Measurements from ENCODE around the gene GRAMD1B.

GRAMD1B gene

DNA sequence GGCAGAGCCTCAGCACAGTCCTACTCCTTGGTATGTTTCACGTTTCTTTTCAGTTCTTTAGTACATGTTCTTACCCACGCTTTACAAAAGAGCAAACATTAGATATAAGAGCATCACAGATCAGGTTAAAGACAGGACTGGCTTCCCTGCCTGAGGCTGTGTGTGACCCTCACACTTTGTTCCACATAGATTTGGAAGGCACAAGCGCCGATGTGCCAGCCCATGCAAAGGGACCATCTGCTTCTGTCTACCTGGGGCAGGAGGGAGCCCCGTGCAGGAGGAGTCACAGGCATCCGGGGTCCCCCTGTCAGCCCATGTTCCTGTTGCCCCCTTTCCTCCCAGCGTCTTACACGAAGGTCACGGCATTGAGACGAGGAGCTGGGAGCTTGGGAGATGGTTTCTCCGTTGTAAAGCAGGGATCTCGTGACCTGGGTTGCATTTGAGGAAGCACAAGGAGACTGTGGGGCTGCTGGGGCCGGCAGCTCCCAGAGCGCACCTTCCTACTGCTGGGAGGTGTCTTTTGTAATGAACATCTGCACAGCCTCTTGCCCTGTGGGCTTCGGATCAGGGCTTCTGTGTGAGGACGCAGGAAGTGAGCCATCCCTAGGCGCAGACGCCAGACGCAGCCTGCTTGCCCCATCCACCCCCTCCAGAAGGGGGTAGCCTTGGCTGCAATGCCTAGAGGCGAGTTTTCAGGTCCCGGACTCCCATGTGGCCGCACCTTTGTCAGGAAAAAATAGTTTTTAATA, 151.8 kb downstream of the GRAMD1B start:
- H3K4me1 Mint-ChIP-seq (ENCODE audit: low read depth) = peaks cover 10% of the 10 kb centered on the region
- peaks cover 5% of the 10 kb centered on the region for H3K36me3 Mint-ChIP-seq (ENCODE audit: low read depth)
- H3K4me3 Mint-ChIP-seq = no peak overlapping the region
- H3K9me3 Mint-ChIP-seq = no peaks in the 10 kb centered on the region
- DNase-seq (ENCODE audit: low spot score) = no peak
- no peaks in the 10 kb centered on the region for H3K27me3 Mint-ChIP-seq (ENCODE audit: low read depth)
- H3K27ac Mint-ChIP-seq = no peak overlapping the region

GRCh38 chr11:123582992-123583504, 153.0 kb downstream of the GRAMD1B start:
- H3K4me1 Mint-ChIP-seq (ENCODE audit: low read depth) = peaks cover 6% of the 10 kb centered on the region
- H3K36me3 Mint-ChIP-seq (ENCODE audit: low read depth) = peaks cover 3% of the 10 kb centered on the region
- H3K9me3 Mint-ChIP-seq = no peaks in the 10 kb centered on the region
- H3K27ac Mint-ChIP-seq = no peak overlapping the region
- no peak for DNase-seq (ENCODE audit: low spot score)
- H3K4me3 Mint-ChIP-seq = no peak overlapping the region
- H3K27me3 Mint-ChIP-seq (ENCODE audit: low read depth) = no peaks in the 10 kb centered on the region

DNA sequence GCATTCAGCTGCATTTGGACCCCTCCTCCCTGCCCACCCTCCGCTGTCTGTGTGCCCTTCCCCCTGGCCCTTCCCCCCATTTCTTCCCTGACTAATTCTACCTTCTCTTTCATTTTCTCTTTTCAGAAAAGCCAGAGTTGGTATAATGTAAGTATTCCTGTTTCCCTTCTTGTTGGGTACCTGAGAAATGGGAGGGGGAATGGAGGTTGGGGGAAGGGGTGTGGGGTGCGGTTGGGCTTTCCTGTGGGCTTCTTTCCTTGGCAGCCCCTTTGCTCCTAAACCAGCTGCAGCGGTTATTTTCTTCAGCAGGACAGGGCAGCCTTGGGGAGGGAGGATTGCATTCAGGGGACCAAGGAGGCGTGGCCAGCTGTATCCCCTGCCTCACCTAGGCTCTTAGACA, 154.1 kb downstream of the GRAMD1B start:
- Mint-ChIP-seq H3K36me3 (ENCODE audit: low read depth) (peaks cover 1% of the 10 kb centered on the region), H3K27ac (no peak overlapping the region)

GRCh38 chr11:123584737-123585136, 154.7 kb downstream of the GRAMD1B start:
- Mint-ChIP-seq H3K27ac (no peak overlapping the region), H3K9me3 (no peaks in the 10 kb centered on the region), H3K36me3 (ENCODE audit: low read depth) (peaks cover 1% of the 10 kb centered on the region), H3K4me3 (no peak overlapping the region), H3K27me3 (ENCODE audit: low read depth) (no peaks in the 10 kb centered on the region), H3K4me1 (ENCODE audit: low read depth) (peaks cover 6% of the 10 kb centered on the region)
- no peak for DNase-seq (ENCODE audit: low spot score)

More for the DNA sequence above, 154.1 kb downstream of the GRAMD1B start:
- H3K9me3 Mint-ChIP-seq = no peaks in the 10 kb centered on the region
- no peak overlapping the region for H3K4me3 Mint-ChIP-seq
- peaks cover 6% of the 10 kb centered on the region for H3K4me1 Mint-ChIP-seq (ENCODE audit: low read depth)
- no peak for DNase-seq (ENCODE audit: low spot score)
- H3K27me3 Mint-ChIP-seq (ENCODE audit: low read depth) = no peaks in the 10 kb centered on the region

DNA sequence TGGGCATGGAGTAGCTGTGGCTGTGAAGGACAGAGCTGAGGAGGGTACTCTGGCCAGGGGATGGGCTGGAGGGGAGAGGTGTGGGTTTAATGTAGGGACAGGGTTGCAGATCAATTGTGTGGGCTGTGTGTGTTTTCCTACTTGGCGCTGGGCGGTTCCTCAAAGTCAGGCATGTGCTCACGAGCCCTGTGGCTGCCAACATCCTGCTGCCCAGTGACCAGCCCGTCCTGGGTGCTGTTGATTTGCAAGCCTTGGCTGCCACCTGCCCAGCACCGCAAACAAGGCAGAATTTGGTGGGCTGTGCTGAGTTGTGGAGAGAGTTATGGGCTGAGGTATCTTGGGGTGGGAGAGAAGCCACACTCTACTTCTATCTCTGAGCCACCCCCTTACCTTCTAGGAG, 155.1 kb downstream of the GRAMD1B start:
- no peak for DNase-seq (ENCODE audit: low spot score)
- Mint-ChIP-seq H3K27ac (no peak overlapping the region), H3K9me3 (no peaks in the 10 kb centered on the region), H3K4me1 (ENCODE audit: low read depth) (peaks cover 6% of the 10 kb centered on the region), H3K27me3 (ENCODE audit: low read depth) (no peaks in the 10 kb centered on the region), H3K36me3 (ENCODE audit: low read depth) (peaks cover 1% of the 10 kb centered on the region), H3K4me3 (no peak overlapping the region)

- H3K4me1 Mint-ChIP-seq (ENCODE audit: low read depth) = peaks cover 4% of the 10 kb centered on the region
- no peak overlapping the region for H3K27ac Mint-ChIP-seq
- no peaks in the 10 kb centered on the region for H3K9me3 Mint-ChIP-seq
- H3K27me3 Mint-ChIP-seq (ENCODE audit: low read depth) = no peaks in the 10 kb centered on the region
- no peak overlapping the region for H3K4me3 Mint-ChIP-seq
- peaks cover 1% of the 10 kb centered on the region for H3K36me3 Mint-ChIP-seq (ENCODE audit: low read depth)
- no peak for DNase-seq (ENCODE audit: low spot score)
Measured at GRCh38 chr11:123585706-123586105, 155.6 kb downstream of the GRAMD1B start.

DNA sequence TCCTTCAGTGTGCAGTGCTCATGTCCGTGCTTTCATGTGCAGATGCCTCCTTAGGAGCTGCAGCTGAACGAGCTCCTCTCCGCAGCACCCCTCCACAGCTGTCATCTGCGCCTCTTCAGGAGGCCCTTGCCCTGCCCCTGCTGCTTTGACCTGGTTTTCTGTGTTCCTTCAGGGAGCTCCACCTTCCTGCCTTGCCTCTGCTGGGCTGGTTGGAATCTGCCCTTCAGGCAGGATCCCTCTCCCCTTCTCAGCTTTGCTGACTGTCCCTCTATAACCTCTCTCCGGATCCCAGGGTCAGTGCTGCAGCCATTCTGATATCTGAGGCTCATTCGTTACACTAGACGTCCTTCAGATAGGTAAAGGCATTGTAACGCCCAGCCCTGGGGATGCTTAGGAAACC, 156.5 kb downstream of the GRAMD1B start:
- no peaks in the 10 kb centered on the region for H3K4me1 Mint-ChIP-seq (ENCODE audit: low read depth)
- H3K9me3 Mint-ChIP-seq = no peaks in the 10 kb centered on the region
- peaks cover 1% of the 10 kb centered on the region for H3K36me3 Mint-ChIP-seq (ENCODE audit: low read depth)
- H3K4me3 Mint-ChIP-seq = no peak overlapping the region
- no peaks in the 10 kb centered on the region for H3K27me3 Mint-ChIP-seq (ENCODE audit: low read depth)
- DNase-seq (ENCODE audit: low spot score) = no peak
- no peak overlapping the region for H3K27ac Mint-ChIP-seq

DNA sequence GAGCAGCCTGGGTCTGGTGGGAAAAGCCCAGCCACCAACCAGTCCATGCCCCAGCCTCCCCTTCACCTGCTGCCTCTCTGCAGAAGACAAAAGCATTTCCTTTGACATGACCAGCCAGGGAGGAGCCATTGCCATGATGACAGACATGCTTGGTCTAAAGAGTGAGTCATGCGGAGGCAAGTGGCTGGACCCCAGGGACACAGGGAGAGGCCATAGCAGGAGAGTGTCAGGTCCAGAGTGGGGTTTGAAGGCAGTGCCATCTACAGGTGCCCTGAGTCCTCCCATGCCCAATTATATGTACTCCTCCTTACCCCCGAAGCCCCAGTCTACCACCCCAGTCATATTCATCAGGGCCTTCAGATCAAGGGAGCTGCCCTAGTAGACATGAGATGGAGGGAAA, 157.0 kb downstream of the GRAMD1B start:
- H3K4me1 Mint-ChIP-seq (ENCODE audit: low read depth) = no peaks in the 10 kb centered on the region
- H3K27ac Mint-ChIP-seq = no peak overlapping the region
- no peak for DNase-seq (ENCODE audit: low spot score)
- no peaks in the 10 kb centered on the region for H3K9me3 Mint-ChIP-seq
- H3K4me3 Mint-ChIP-seq = no peak overlapping the region
- peaks cover 1% of the 10 kb centered on the region for H3K36me3 Mint-ChIP-seq (ENCODE audit: low read depth)
- no peaks in the 10 kb centered on the region for H3K27me3 Mint-ChIP-seq (ENCODE audit: low read depth)

DNA sequence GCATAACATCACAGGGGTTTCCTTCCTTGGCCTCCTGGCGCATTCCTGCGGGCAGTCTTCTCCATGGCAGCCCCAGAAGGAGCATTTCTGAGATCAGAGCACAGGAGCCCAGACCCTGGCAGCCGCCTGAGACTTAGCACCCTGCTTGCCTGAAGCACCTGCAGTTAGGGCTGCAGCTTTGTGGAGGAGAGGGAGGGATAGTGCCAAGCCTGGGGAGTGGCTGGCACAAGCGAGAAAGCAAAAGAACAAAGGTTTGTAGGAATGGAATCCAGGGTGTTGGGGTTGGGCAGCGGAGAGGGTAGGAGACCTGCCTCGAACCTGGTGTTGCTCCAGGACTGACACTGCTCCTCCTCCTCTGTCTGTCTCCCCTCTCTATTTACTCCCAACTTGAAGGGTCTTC, 157.5 kb downstream of the GRAMD1B start:
- Mint-ChIP-seq H3K36me3 (ENCODE audit: low read depth) (peaks cover 1% of the 10 kb centered on the region), H3K27me3 (ENCODE audit: low read depth) (no peaks in the 10 kb centered on the region), H3K4me3 (no peak overlapping the region), H3K27ac (no peak overlapping the region), H3K4me1 (ENCODE audit: low read depth) (no peaks in the 10 kb centered on the region), H3K9me3 (no peaks in the 10 kb centered on the region)
- DNase-seq (ENCODE audit: low spot score) = no peak

DNA sequence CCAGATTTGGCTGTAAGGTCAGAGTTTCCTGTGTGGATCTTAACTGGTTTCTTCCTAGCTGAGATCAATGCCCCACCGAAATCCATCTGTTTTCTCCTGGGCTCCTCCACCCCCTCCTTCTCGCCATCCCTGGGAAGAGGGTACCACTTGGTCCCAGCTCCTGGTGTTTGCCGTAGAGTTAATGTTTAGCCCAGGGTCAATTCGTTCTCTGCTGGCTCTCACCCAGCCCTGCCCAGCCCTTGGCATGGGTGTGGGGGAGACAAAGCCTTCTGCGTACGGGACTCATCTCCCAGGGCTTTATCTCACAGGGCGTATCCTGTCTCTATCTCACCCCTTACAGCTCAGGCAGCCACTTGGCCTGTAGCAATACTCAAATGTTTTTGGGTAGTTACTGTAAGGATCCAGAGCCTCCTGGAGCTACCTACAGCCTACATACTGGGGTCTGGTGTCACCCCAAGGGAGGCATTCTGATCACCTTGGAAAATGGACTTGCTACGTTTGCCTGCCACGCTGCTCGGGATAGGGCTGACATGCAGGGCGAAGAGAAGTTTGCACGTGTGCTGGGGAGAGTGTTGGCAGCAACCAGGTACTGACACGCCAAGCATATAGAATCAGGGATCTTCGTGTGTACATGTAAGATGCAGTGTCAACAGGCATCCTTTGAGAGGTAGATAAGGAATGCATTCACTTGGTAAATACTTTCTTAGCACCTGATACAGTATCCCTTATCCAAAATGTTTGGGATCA, 158.2 kb downstream of the GRAMD1B start:
- no peak overlapping the region for H3K4me3 Mint-ChIP-seq
- H3K9me3 Mint-ChIP-seq = no peaks in the 10 kb centered on the region
- H3K4me1 Mint-ChIP-seq (ENCODE audit: low read depth) = no peaks in the 10 kb centered on the region
- no peaks in the 10 kb centered on the region for H3K27me3 Mint-ChIP-seq (ENCODE audit: low read depth)
- no peaks in the 10 kb centered on the region for H3K36me3 Mint-ChIP-seq (ENCODE audit: low read depth)
- no peak for DNase-seq (ENCODE audit: low spot score)
- H3K27ac Mint-ChIP-seq = no peak overlapping the region

DNA sequence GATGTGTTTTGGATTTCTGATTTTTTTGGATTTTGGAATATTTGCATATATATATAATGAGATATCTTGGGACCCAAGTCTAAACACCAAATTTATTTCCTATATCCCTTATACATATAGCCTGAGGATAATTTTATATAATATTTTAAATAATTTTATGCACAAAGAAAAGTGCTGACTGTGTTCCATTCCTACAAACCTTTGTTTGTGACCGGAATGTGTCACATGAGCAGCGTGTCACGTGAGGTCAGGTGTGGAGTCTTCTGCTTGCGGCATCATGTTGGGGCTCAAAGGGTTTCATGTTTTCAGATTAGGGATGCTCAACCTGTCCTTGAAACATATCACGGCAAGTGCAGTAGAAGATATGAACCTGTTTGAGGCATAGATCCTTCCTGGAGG, 158.8 kb downstream of the GRAMD1B start:
- Mint-ChIP-seq H3K9me3 (no peaks in the 10 kb centered on the region), H3K27ac (no peak overlapping the region), H3K4me1 (ENCODE audit: low read depth) (no peaks in the 10 kb centered on the region), H3K4me3 (no peak overlapping the region), H3K27me3 (ENCODE audit: low read depth) (no peaks in the 10 kb centered on the region), H3K36me3 (ENCODE audit: low read depth) (no peaks in the 10 kb centered on the region)
- DNase-seq (ENCODE audit: low spot score) = no peak

DNA sequence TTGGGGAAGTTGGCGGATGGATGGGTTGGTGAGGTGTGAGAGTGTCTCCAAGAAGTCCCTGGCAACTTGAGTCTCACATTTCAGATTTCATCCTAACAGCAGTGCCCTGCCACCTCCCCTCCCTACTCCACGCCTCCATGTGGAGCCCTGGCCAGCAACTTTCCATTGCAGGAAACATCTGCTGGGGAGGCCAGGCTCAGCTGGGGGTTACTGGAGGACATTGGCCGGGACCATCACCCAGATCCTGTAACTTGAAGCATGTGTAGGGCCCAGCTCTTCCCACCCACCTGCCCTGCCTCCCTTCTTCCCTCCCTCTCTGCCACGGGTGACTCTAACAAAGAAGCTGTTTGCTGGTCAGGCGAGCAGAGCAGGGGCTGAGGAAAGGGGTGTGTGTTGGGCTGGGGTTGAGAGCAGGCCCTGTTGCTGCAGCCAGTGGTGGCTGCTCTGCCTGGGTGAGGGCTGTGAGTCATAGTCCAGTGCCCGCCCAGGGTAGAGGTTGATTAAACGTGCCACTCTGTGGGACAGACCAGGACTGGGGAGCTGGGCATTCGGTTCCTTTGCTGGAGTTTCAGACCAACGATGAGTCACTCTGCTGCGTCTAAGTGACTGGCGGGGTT, 160.3 kb downstream of the GRAMD1B start:
- H3K4me1 Mint-ChIP-seq (ENCODE audit: low read depth) = no peaks in the 10 kb centered on the region
- H3K27ac Mint-ChIP-seq = no peak overlapping the region
- peaks cover 5% of the 10 kb centered on the region for H3K36me3 Mint-ChIP-seq (ENCODE audit: low read depth)
- H3K4me3 Mint-ChIP-seq = no peak overlapping the region
- no peaks in the 10 kb centered on the region for H3K27me3 Mint-ChIP-seq (ENCODE audit: low read depth)
- no peak for DNase-seq (ENCODE audit: low spot score)
- no peaks in the 10 kb centered on the region for H3K9me3 Mint-ChIP-seq

GRCh38 chr11:123593570-123593969, 163.5 kb downstream of the GRAMD1B start:
- no peaks in the 10 kb centered on the region for H3K27me3 Mint-ChIP-seq (ENCODE audit: low read depth)
- no peak overlapping the region for H3K4me3 Mint-ChIP-seq
- peaks cover 17% of the 10 kb centered on the region for H3K36me3 Mint-ChIP-seq (ENCODE audit: low read depth)
- no peaks in the 10 kb centered on the region for H3K9me3 Mint-ChIP-seq
- H3K4me1 Mint-ChIP-seq (ENCODE audit: low read depth) = no peaks in the 10 kb centered on the region
- DNase-seq (ENCODE audit: low spot score) = no peak
- H3K27ac Mint-ChIP-seq = no peak overlapping the region

DNA sequence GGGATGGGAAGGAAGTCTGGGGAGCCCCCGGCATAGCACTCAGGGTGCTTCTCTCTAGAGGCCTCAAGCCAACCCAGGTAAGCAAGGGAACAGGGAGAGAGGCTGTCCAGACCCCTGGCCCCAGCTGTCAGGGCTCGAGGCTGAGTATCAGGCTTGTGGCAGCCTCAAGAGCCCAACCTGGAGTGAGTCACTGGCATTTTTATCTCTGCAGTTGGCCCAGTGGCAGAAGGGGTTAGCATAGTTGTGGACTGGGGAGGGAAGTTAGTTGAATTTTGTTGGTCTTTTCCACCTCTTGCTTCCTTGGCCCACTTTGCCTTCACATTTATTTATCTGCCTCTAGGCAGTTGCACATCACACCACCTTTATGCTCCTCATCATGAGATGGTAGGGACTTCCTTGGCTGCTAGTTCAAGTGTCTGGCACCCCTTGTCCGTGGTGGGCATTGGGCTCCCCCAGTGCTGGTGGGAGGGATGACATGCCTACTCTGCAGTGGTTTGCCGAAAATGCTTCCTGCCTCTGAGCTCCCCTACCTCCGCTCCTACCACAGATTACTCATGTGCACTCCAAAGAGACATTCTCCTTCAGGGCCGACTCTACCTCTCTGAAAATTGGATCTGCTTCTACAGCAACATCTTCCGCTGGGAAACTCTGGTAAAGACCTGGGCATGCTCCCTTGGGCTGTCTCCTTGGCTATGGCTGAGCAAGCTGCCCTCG, 164.3 kb downstream of the GRAMD1B start:
- H3K27me3 Mint-ChIP-seq (ENCODE audit: low read depth) = no peaks in the 10 kb centered on the region
- no peak overlapping the region for H3K4me3 Mint-ChIP-seq
- no peaks in the 10 kb centered on the region for H3K9me3 Mint-ChIP-seq
- H3K27ac Mint-ChIP-seq = no peak overlapping the region
- no peaks in the 10 kb centered on the region for H3K4me1 Mint-ChIP-seq (ENCODE audit: low read depth)
- DNase-seq (ENCODE audit: low spot score) = no peak
- peaks cover 17% of the 10 kb centered on the region for H3K36me3 Mint-ChIP-seq (ENCODE audit: low read depth)

All from T-helper 2 cell treated with Interferon-gamma antibody and Interleukin-4, amounts not matched to agents 5 μg/mL and 100 μg/mL, for 36 hours (primary cell).